HPDE6-E6E7 (cell line): ENCODE measurements around the gene PCSK9.
"Not testable (repeated sequence)": the region's sequence is repeated elsewhere in the genome, so short reads cannot be mapped to it uniquely, and the experiment has no call there.

Experiments used
- DNase-seq: peaks from one replicate; pipeline ENCODE4 v3.0.0; 2011; ENCODE audit warnings: missing footprints; ENCODE audit errors: extremely low spot score

PCSK9 gene

GRCh38 chr1:55010194-55010886 is 29.0 kb upstream of the PCSK9 start:
- DNase-seq: no peak

- DNase-seq: no peak
Observed at GRCh38 chr1:55010887-55011217, 28.5 kb upstream of the PCSK9 start.

- no peak for DNase-seq
Observed at GRCh38 chr1:55012661-55013060, 26.7 kb upstream of the PCSK9 start.

GRCh38 chr1:55015123-55015522 is 24.2 kb upstream of the PCSK9 start:
- DNase-seq: no peak

- DNase-seq: no peak
Observed at GRCh38 chr1:55015731-55016620, 23.4 kb upstream of the PCSK9 start.

GRCh38 chr1:55018395-55018794 is 21.0 kb upstream of the PCSK9 start:
- DNase-seq: no peak

GRCh38 chr1:55021942-55022546 is 17.3 kb upstream of the PCSK9 start:
- DNase-seq: peak; percentile 97

GRCh38 chr1:55024163-55024562 is 15.2 kb upstream of the PCSK9 start:
- DNase-seq: not testable (repeated sequence)

- DNase-seq: not testable (repeated sequence)
Observed at GRCh38 chr1:55026682-55027081, 12.7 kb upstream of the PCSK9 start.

GRCh38 chr1:55031098-55031497 is 8.2 kb upstream of the PCSK9 start:
- DNase-seq: not testable (repeated sequence)

GRCh38 chr1:55033265-55033614 is 6.1 kb upstream of the PCSK9 start:
- no peak for DNase-seq

- no peak for DNase-seq
Observed at GRCh38 chr1:55034476-55035133, 4.7 kb upstream of the PCSK9 start.

GRCh38 chr1:55035904-55036303 is 3.4 kb upstream of the PCSK9 start:
- DNase-seq: no peak

- no peak for DNase-seq
Observed at GRCh38 chr1:55037733-55038551, 1.4 kb upstream of the PCSK9 start.

GRCh38 chr1:55038552-55038838 is 853 bp upstream of the PCSK9 start:
- DNase-seq: no peak

GRCh38 chr1:55038974-55039341 is 390 bp upstream of the PCSK9 start:
- no peak for DNase-seq

- DNase-seq: peak; percentile 35
Observed at GRCh38 chr1:55040083-55040932, 960 bp downstream of the PCSK9 start.

GRCh38 chr1:55040933-55041494 is 1.7 kb downstream of the PCSK9 start:
- no peak for DNase-seq

GRCh38 chr1:55041613-55042012 is 2.3 kb downstream of the PCSK9 start:
- no peak for DNase-seq

GRCh38 chr1:55043011-55043410 is 3.7 kb downstream of the PCSK9 start:
- no peak for DNase-seq
